ENCODE measurements around the gene SPACA6. TPM values are rescaled to one million over a fixed set of nuclear protein-coding genes. Genes with fewer than 3 reads are reported as not detected.

The SPACA6 gene
- total RNA-seq, 1 experiment from 2014 or later: 13.3 TPM

DNA sequence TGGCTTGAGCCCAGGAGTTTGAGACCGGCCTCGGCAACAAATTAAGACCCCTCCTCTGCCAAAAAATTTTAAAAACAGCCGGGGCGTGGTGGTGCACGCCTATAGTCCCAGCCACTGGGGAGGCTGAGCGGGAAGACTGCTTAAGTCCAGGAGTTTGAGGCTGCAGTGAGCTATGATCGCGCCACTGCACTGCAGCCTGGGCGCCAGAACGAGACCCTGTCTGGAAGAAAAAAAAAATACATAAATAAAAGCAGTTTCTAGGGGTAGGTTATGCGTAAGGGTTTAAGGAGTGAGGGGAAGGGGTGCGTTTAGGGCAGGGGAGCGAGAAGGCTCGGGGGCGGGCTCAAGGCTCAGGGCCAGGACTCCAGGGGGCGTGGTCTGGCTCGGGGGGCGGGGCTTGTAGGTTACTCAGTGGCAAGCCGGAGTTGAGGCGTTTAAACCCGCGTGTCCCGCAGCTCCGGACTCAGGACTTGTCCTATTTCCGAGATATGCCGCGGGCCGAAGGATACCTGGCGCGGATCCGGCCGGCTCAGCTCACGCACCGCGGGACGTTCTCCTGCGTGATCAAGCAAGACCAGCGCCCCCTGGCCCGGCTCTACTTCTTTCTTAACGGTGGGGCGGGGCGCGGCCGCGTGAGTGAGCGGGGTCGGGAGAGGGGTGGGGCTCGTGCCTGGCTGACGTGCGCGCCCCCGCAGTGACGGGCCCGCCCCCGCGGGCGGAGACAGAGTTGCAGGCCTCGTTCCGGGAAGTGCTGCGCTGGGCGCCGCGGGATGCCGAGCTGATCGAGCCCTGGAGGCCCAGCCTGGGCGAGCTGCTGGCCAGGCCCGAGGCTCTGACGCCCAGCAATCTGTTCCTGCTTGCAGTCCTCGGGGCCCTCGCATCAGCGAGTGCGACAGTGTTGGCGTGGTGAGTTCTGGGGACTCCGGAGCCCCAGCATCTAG is 10.7 kb downstream of the SPACA6 start (continued):
- TF ChIP-seq, protein P1, sequence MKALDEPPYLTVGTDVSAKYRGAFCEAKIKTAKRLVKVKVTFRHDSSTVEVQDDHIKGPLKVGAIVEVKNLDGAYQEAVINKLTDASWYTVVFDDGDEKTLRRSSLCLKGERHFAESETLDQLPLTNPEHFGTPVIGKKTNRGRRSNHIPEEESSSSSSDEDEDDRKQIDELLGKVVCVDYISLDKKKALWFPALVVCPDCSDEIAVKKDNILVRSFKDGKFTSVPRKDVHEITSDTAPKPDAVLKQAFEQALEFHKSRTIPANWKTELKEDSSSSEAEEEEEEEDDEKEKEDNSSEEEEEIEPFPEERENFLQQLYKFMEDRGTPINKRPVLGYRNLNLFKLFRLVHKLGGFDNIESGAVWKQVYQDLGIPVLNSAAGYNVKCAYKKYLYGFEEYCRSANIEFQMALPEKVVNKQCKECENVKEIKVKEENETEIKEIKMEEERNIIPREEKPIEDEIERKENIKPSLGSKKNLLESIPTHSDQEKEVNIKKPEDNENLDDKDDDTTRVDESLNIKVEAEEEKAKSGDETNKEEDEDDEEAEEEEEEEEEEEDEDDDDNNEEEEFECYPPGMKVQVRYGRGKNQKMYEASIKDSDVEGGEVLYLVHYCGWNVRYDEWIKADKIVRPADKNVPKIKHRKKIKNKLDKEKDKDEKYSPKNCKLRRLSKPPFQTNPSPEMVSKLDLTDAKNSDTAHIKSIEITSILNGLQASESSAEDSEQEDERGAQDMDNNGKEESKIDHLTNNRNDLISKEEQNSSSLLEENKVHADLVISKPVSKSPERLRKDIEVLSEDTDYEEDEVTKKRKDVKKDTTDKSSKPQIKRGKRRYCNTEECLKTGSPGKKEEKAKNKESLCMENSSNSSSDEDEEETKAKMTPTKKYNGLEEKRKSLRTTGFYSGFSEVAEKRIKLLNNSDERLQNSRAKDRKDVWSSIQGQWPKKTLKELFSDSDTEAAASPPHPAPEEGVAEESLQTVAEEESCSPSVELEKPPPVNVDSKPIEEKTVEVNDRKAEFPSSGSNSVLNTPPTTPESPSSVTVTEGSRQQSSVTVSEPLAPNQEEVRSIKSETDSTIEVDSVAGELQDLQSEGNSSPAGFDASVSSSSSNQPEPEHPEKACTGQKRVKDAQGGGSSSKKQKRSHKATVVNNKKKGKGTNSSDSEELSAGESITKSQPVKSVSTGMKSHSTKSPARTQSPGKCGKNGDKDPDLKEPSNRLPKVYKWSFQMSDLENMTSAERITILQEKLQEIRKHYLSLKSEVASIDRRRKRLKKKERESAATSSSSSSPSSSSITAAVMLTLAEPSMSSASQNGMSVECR (CRISPR knock-in tag; IDR thresholded peaks at IDR 0.05; ENCODE audit: borderline replicate concordance): 0 out of 2 replicates have a peak, but pooled peaks have one; percentile 34
- TF ChIP-seq NFATC4 (CRISPR knock-in tag; IDR thresholded peaks at IDR 0.05) (no peak), NFE2L1 (CRISPR knock-in tag; IDR thresholded peaks at IDR 0.05) (no peak), ZNF396 (CRISPR knock-in tag; IDR thresholded peaks at IDR 0.05; ENCODE audit: borderline replicate concordance) (no peak), KAT7 (CRISPR knock-in tag; IDR thresholded peaks at IDR 0.05; ENCODE audit: borderline replicate concordance) (no peak), ZNF671 (CRISPR knock-in tag; IDR thresholded peaks at IDR 0.05) (no peak), FOXK1 (CRISPR knock-in tag; IDR thresholded peaks at IDR 0.05) (peak; percentile 81), ZNF232 (CRISPR knock-in tag; IDR thresholded peaks at IDR 0.05) (no peak), GTF2I (CRISPR knock-in tag; conservative IDR thresholded peaks at IDR 0.05) (no peak), ZNF423 (CRISPR knock-in tag; IDR thresholded peaks at IDR 0.05) (0 out of 2 replicates have a peak, but pooled peaks have one; percentile 10), SP1 (CRISPR knock-in tag; conservative IDR thresholded peaks at IDR 0.05) (peak; percentile 89), ETV6 (CRISPR knock-in tag; IDR thresholded peaks at IDR 0.05) (peak; percentile 96), RELA (CRISPR knock-in tag; IDR thresholded peaks at IDR 0.05; ENCODE audit: borderline replicate concordance) (no peak), ZNF138 (CRISPR knock-in tag; conservative IDR thresholded peaks at IDR 0.05) (no peak), ELF4 (CRISPR knock-in tag; IDR thresholded peaks at IDR 0.05; ENCODE audit: low read depth) (no peak), IRF2 (CRISPR knock-in tag; IDR thresholded peaks at IDR 0.05; ENCODE audit: borderline replicate concordance, low read depth) (no peak)
- TF ChIP-seq, protein P2, sequence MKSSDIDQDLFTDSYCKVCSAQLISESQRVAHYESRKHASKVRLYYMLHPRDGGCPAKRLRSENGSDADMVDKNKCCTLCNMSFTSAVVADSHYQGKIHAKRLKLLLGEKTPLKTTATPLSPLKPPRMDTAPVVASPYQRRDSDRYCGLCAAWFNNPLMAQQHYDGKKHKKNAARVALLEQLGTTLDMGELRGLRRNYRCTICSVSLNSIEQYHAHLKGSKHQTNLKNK (CRISPR knock-in tag; IDR thresholded peaks at IDR 0.05): no peak
- TF ChIP-seq, protein P3, sequence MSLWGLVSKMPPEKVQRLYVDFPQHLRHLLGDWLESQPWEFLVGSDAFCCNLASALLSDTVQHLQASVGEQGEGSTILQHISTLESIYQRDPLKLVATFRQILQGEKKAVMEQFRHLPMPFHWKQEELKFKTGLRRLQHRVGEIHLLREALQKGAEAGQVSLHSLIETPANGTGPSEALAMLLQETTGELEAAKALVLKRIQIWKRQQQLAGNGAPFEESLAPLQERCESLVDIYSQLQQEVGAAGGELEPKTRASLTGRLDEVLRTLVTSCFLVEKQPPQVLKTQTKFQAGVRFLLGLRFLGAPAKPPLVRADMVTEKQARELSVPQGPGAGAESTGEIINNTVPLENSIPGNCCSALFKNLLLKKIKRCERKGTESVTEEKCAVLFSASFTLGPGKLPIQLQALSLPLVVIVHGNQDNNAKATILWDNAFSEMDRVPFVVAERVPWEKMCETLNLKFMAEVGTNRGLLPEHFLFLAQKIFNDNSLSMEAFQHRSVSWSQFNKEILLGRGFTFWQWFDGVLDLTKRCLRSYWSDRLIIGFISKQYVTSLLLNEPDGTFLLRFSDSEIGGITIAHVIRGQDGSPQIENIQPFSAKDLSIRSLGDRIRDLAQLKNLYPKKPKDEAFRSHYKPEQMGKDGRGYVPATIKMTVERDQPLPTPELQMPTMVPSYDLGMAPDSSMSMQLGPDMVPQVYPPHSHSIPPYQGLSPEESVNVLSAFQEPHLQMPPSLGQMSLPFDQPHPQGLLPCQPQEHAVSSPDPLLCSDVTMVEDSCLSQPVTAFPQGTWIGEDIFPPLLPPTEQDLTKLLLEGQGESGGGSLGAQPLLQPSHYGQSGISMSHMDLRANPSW (CRISPR knock-in tag; conservative IDR thresholded peaks at IDR 0.05; ENCODE audit: low read depth): no peak
- TF ChIP-seq, protein P4, sequence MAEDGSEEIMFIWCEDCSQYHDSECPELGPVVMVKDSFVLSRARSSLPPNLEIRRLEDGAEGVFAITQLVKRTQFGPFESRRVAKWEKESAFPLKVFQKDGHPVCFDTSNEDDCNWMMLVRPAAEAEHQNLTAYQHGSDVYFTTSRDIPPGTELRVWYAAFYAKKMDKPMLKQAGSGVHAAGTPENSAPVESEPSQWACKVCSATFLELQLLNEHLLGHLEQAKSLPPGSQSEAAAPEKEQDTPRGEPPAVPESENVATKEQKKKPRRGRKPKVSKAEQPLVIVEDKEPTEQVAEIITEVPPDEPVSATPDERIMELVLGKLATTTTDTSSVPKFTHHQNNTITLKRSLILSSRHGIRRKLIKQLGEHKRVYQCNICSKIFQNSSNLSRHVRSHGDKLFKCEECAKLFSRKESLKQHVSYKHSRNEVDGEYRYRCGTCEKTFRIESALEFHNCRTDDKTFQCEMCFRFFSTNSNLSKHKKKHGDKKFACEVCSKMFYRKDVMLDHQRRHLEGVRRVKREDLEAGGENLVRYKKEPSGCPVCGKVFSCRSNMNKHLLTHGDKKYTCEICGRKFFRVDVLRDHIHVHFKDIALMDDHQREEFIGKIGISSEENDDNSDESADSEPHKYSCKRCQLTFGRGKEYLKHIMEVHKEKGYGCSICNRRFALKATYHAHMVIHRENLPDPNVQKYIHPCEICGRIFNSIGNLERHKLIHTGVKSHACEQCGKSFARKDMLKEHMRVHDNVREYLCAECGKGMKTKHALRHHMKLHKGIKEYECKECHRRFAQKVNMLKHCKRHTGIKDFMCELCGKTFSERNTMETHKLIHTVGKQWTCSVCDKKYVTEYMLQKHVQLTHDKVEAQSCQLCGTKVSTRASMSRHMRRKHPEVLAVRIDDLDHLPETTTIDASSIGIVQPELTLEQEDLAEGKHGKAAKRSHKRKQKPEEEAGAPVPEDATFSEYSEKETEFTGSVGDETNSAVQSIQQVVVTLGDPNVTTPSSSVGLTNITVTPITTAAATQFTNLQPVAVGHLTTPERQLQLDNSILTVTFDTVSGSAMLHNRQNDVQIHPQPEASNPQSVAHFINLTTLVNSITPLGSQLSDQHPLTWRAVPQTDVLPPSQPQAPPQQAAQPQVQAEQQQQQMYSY (CRISPR knock-in tag; IDR thresholded peaks at IDR 0.05): no peak
- TF ChIP-seq, protein P5, sequence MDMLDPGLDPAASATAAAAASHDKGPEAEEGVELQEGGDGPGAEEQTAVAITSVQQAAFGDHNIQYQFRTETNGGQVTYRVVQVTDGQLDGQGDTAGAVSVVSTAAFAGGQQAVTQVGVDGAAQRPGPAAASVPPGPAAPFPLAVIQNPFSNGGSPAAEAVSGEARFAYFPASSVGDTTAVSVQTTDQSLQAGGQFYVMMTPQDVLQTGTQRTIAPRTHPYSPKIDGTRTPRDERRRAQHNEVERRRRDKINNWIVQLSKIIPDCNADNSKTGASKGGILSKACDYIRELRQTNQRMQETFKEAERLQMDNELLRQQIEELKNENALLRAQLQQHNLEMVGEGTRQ (CRISPR knock-in tag; IDR thresholded peaks at IDR 0.05): peak; percentile 42; the same call in 1 of the 2 replicates
- TF ChIP-seq, protein P6, sequence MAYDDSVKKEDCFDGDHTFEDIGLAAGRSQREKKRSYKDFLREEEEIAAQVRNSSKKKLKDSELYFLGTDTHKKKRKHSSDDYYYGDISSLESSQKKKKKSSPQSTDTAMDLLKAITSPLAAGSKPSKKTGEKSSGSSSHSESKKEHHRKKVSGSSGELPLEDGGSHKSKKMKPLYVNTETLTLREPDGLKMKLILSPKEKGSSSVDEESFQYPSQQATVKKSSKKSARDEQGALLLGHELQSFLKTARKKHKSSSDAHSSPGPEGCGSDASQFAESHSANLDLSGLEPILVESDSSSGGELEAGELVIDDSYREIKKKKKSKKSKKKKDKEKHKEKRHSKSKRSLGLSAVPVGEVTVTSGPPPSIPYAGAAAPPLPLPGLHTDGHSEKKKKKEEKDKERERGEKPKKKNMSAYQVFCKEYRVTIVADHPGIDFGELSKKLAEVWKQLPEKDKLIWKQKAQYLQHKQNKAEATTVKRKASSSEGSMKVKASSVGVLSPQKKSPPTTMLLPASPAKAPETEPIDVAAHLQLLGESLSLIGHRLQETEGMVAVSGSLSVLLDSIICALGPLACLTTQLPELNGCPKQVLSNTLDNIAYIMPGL (CRISPR knock-in tag; IDR thresholded peaks at IDR 0.05): no peak
- TF ChIP-seq, protein P7, sequence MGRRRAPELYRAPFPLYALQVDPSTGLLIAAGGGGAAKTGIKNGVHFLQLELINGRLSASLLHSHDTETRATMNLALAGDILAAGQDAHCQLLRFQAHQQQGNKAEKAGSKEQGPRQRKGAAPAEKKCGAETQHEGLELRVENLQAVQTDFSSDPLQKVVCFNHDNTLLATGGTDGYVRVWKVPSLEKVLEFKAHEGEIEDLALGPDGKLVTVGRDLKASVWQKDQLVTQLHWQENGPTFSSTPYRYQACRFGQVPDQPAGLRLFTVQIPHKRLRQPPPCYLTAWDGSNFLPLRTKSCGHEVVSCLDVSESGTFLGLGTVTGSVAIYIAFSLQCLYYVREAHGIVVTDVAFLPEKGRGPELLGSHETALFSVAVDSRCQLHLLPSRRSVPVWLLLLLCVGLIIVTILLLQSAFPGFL (CRISPR knock-in tag; IDR thresholded peaks at IDR 0.05; ENCODE audit: borderline replicate concordance): no peak

Measured in WTC11 (cell line).